GM21717 (cell line): ENCODE results near the gene FAM163B.

Experiments used
- ATAC-seq: cut with Tn5 transposase; IDR thresholded peaks from one replicate; pipeline ENCODE4 v1.9.1; 2021; ENCODE audit warnings: mild to moderate bottlenecking, moderate library complexity; ENCODE audit not compliant: unreplicated experiment

FAM163B gene

DNA sequence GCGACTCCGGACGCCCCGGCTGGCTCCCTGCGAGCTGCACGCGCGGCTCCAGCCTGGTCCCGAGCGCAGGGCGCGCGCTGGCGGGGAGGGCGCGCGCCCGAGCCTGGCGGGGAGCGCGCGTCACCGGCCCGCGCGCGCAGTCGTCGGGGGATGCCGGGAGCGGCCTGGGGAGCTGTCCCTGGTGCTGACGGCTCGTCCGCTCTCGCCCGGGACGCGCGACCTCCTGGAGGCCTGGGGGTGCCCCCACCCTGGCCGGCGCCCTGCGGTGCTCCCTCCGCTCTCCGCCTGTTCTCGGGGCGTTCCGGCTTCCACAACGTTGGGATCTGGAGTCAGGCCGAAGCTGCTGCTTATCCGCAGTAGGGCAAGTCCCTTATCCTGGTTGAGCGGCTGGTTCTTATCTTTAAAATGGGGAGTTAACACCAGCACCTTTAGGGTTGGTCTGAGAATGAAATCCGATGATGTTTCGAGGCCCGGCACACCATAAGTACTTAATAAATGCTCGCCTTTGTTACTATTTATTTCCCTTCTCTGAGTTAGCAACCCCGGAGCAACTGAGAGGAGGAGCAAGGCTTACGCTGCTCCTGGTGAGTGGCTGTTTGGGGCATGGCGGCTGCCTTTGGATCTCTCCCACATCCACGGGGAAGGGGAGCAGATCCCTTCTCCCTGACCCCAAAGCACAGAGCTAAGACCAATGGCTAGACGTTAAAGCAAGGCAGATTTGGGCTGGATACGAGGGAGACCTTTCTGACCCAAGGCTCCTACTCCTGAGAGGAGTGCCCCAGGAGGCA, at the start of gene FAM163B:
Gene FAM163B, minus strand, starts transcription at position 79 of the 788 bp plus-strand sequence. CDS start 29,166 bp downstream, outside the sequence.
- ATAC-seq: no peak

DNA sequence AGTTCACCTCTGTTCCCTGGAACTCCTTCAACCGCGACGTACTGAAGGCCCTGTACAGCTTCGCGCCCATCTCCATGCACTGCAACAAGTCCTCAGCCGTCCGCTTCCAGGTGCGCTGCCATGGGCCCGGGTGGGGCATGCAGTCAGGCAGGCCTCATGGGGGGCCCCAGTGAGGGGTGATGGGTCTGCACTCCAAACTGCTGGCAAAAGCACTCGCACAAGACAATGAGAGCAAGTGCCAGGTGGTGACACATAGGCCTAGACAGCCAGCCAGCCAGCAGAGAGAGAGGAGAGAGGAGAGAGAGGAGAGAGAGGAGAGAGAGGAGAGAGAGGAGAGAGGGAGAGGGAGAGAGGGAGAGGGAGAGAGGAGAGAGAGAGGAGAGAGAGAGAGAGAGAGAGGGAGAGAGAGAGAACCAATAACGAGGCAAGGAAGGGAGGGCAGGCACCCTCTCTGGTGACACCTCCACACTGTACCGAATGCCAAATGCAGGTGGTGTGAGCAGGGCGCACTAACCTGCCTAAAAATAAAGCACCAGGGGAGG, 48.0 kb upstream of the FAM163B start:
- ATAC-seq: no peak

DNA sequence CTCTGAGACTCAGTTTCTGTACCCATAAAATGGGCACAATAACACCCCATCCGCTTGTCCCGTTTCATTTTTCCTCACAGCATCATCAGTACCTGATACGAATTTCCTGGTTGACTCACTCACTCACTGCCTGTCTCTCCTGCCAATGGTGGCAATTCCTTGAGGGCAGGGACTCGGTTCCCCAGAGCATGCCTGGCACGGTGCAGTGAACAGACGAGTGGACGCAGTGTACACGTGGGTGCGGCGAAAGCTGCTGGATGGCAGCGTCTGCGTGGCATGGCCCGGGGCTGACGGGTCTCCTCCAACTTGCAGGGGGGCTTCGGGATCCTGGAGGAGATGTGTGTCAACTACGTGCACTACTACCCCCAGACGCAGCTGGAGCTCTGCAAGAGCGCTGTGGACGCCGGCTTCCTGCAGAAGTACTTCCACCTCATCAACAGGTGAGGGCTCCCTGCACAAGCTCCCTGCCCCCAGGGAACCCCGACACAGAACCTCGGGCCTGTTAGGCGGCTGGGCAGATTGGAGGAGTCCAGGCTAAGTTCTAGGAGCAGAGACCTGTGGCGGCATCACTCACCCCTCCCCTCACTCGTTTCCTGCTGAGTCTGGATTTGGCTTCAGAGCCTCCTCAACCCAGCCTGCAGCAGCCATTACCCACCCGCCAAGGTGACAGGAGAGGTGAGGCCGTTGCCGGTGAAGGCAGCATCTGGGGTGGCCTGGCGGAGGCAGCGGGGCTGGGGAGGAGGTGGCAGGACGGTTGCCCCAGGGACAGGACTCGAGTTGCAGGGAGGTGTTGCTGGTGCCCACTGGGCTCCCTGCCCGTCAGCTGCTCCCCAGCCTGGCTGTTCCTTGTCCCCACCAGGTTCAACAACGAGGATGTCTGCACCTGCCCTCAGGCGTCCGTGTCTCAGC, 47.3 kb upstream of the FAM163B start:
- ATAC-seq: no peak

GRCh38 chr9:133655701-133656100, 46.5 kb upstream of the FAM163B start:
- ATAC-seq: no peak

DNA sequence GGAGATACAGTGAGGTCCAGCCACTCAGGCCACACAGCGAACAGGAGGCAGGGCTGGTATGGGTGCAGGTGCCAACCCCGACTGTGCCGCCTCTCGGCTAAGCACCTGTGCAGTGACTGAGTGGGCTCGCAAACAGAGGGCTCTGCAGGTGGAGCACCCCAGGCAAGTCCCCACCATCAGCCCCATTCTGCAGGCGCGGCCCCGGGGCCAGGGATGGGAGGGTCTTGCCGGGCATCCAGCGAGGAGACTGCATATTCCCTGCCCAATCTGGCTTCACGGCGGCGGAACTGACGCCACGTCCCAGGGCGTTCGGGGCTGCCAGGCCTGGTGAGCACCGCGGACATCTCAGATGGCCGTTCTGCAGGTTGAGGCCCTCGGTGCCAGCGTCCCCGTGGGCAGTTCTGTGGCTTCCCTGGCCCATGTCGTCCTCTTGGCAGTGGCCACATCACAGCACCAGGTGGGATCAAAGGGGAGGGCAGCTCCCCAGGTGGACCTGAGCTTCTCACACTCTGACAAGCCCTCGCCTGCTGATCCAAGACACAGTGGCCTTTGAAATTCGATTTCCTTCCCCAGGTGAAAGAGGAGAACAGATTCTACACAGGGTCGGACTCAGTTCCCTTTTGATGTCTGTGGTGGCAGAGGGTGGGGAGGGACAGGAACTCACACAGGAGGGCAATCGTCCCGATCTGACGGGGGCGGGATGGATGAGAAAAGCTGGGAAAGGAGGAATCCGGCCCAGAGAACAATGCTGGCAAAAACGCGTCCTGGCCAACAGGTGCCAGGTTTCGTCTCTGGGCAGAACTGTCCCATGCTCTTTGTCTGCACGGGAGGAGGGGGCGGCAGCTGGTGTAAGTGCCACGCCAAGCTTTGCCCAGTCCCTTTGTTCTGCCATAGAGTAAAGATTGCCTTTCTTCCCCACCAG, 45.8 kb upstream of the FAM163B start:
- no peak for ATAC-seq

- no peak for ATAC-seq
These were observed 44.4 kb upstream of the FAM163B start for GRCh38 chr9:133653638-133654037.

- no peak for ATAC-seq
These were observed 40.8 kb upstream of the FAM163B start for GRCh38 chr9:133650026-133650425.

DNA sequence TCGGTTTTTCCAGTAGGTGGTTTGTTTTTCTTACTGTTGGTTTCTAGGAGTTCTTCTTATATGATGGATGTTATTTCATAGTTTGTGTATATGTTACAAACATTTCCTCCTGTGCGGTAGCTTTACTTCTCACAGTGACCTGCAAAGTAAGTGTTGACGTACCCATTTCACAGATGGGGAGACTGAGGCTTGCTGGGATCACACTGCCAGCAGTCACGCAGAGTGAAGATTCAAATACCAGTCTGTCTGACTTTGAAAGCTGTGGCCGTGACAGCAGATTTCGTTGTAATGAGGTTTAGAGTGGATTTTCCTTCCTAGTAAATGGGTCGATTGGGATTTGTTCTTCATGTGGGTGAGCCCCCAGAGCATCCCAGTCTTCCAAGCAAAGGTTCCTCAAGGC, 40.0 kb upstream of the FAM163B start:
- ATAC-seq: no peak

DNA sequence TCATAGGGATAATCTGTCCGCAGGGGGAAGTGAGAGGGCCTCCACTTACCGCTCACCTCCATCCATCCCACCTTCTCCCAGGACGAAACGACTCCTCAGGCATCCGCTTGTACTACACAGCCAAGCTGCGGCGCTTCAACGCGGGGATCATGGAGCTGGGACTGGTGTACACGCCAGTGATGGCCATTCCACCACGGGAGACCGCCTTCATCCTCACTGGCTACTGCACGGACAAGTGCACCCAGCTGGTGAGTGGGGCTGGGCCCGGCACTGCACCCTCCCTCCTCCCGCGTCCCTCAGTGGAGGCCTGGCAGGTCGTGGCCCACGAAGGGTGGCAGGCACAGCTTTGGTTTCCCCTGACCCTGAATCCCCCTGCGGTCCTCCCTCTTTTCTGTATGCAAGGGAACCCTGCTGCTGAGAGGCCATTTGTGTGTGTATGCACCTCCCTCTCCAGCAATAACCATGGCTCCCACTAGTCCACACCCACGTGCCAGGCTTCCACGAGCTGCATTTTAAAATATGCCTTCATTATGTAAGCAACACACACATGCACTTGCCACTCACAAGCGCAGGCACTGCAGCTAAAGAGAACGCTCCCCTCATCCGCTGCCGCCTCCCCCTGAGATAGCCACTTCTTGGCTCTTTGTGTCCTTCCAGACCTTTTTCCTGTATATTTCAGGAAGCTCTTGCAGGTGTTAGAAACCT, 38.7 kb upstream of the FAM163B start:
- no peak for ATAC-seq

- ATAC-seq: no peak
These were observed 38.0 kb upstream of the FAM163B start for GRCh38 chr9:133647148-133647547.

DNA sequence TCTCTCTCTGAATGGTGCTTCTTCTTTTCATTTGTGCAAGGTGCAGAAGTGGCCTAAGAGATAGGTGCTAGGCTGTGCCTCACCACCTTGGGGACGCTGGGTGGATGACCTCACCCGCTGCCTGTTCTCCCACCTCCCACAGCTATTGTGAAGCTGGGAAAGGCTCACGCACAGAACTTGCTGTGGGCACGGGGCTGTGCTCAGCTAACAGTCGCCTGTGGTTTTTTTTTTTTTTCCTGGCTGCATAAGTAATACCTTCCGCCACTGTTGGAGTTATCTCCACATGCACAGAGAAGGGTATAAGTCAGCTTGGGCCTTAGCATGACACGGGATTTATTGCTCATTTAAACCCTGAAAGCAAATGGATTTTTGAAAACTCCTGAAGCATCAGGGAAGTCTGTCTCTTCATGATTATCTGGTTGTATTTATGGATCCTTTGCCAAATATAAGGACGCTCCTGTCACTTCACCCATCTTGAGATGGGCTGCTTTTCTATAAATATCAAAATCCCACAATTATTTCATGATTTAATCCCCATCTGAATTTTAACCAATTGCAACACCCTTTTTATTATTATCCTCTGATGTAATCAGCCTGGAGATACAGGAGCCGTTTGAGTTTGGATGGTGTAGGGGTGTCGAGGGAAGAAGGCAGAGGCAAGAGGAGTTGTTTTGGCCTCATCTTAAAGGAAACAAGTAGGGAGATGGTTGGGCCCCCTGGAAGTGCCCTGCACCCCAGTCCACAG, 36.0 kb upstream of the FAM163B start:
- ATAC-seq: no peak

DNA sequence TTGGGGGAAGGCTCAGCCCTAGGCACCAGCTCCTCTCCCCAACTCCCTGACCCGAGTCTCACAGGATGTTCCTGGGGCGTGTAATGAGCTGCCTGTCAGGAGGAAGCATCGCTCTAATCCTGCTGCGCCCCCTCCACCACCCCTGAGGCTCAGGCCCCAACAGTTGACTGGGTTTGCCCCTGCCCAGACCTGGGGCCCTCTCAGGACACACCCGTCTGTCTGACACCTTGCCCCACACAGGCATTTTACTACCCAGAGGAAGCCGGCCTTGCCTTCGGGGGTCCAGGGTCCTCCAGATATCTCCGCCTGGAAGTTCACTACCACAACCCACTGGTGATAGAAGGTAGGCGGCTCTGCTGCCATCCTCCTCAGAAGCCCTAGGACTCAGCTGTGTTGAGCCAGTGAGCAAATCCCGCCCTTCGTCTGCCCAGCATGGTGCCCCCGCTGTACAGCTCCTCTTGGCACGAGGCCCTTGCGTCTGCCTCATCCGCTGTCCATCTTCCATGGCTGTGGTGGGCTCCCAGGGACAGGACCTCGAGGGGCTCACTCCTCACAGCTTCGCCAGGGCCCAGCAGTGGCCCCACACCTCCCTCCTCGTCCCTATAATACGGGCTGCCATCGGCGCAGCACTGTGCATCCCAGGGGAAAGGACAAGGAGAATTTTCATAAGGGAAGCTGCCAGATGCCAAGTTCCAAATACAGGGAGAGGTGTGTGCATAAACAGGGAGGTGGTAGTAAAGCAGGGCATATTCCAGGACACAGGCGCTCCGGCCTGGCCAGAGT, 35.0 kb upstream of the FAM163B start:
- no peak for ATAC-seq

- ATAC-seq: no peak
These were observed 34.2 kb upstream of the FAM163B start for GRCh38 chr9:133643362-133643755.

DNA sequence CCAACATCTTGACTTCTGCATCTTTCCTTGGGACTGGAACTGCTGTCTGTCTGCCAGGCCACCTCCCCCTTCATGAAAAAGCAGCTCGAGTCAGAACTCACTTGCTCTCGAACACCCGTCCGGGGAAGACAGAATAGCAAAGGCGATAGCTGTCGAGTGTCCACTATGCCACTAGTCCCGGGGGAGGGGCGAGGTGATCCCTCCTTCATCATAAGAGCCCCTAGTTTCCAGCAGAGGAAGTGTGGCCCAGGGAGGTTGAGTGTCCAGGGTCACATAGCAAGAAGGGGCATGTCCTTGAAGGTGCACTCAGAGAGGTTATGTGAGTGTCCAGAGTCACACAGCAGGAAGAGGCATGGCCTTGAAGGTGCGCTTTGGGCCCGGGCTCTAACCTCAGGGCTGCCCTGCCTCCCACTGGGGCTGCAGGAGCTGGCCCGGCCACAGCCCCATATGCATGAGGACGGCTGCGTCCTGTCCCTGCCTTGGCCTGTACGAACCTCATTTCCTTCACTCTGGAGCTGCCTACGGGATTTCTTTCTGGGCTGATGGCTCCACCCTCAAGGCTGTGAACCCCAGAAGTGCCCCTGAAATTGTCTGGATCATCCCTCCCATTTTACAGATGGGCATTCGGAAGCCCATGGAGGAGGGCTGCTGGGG, 33.6 kb upstream of the FAM163B start:
- no peak for ATAC-seq

DNA sequence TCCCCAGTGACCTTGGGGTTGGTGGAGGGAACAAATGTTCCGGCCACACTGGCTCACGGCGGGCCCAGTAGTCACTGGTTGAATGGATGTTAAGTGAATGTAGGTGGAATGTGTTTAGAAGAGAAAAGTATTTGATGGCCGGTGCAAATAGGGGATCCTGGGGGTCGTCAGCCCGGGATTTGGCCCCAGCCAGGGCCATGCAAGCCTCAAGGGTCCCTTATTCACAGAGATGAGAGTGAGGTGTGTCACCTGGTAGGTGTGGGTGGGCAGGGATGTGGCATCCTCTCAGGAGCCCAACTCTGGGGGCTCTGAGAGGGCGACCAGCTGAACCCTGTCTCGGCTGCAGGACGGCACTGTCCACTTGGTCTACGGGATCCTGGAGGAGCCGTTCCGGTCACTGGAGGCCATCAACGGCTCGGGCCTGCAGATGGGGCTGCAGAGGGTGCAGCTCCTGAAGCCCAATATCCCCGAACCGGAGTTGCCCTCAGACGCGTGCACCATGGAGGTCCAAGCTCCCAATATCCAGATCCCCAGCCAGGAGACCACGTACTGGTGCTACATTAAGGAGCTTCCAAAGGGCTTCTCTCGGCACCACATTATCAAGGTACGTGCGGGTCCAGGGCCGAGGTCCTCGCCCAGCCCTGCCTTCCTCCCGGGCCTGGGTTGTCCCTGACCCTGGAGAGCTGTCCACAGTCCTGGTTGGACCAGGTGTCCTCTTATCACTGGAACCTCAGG, 32.8 kb upstream of the FAM163B start:
- ATAC-seq: no peak

DNA sequence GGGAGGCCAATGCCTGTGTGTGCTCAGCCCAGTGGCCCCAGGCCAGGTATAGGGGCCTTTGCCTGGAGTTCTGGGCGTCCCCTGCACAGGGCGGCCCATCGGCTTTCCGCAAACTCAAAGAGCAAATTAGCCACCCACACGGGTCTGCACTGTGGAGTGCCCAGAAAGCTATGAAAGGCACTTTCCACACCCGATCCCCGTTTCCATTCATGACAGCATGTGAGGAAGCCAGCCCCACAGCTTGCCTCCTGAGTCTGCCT, 32.1 kb upstream of the FAM163B start:
- ATAC-seq: no peak

DNA sequence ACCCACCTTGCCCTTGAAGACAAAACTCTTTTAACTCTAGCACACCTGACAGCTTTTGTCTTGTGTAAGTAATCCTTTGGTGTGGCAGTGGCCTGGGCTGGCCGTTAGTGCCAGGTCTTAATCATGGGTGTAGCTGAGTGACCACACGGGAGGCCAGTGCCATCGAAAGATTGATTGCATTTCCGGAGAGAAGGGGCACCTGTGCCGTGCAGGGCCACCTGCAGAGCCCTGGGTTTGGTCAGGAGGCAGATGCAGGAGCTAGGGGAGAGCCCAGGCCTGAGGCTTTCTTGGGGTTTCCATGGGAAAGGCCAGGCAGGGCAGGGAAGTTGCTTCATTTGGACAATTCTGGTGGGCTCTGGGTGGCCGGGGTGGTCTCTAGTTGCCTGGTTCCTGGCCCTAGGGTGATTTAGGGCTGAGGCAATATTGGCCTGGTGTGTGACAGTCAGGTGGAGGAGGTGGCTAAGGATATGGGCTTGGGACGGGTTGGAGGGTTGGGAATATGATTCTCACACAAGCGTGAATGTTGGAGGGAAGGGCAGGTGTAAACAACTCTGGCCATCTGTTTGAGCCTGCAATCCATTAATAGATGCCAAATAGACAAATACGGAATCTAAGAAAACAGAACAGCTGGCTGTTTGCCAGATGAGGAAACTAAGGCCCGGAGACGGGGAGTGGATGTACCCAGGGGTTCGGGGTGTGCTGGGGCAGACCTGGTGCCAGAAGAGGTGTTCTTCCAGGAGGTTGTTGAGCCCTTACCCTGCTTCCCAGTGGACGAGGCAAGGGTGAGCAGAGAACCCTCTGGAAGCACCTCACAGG, 31.6 kb upstream of the FAM163B start:
- no peak for ATAC-seq
